Neuronal stem cell (in vitro differentiated cells): ENCODE measurements around the gene TAGLN2.

Source experiments
- DNase-seq: peaks from one replicate; pipeline ENCODE4 v3.0.0-alpha.2; 2013; ENCODE audit warnings: low spot score
- H2AFZ ChIP-seq: one replicate; pipeline ENCODE4 v1.6.1; 2013; ENCODE audit warnings: mild to moderate bottlenecking, low read length, inconsistent platforms
- H2AK5ac ChIP-seq: 2 replicates; pipeline ENCODE4 v1.6.1; 2013; ENCODE audit warnings: low read depth, mild to moderate bottlenecking, inconsistent platforms, low read length, moderate library complexity, mixed read lengths
- H2BK120ac ChIP-seq: 2 replicates; pipeline ENCODE4 v1.6.1; 2013; ENCODE audit warnings: low read depth, mild to moderate bottlenecking, inconsistent platforms, low read length, moderate library complexity, mixed read lengths
- H2BK12ac ChIP-seq: one replicate; pipeline ENCODE4 v1.6.1; 2013; ENCODE audit warnings: low read length, inconsistent platforms
- H2BK15ac ChIP-seq: 2 replicates; pipeline ENCODE4 v1.6.1; 2013; ENCODE audit warnings: mild to moderate bottlenecking, low read length, inconsistent platforms, mixed read lengths
- H2BK5ac ChIP-seq: one replicate; pipeline ENCODE4 v1.6.1; 2013; ENCODE audit warnings: inconsistent platforms, mild to moderate bottlenecking, low read length, moderate library complexity
- H3K14ac ChIP-seq: one replicate; pipeline ENCODE4 v1.6.1; 2013; ENCODE audit warnings: low read length, inconsistent platforms
- H3K18ac ChIP-seq: 2 replicates; pipeline ENCODE4 v1.6.1; 2013; ENCODE audit warnings: low read length, inconsistent platforms
- H3K23ac ChIP-seq: 2 replicates; pipeline ENCODE4 v1.6.1; 2013; ENCODE audit warnings: low read depth, mild to moderate bottlenecking, mixed read lengths, low read length, inconsistent platforms; ENCODE audit not compliant: poor library complexity
- H3K27ac ChIP-seq: replicated peaks from 3 replicates; pipeline ENCODE4 v1.5.1; 2013; ENCODE audit warnings: low read length, inconsistent platforms
- H3K27me3 ChIP-seq, 3 experiments: 2 replicates each; pipeline ENCODE4 v1.6.1; 2013; ENCODE audit warnings: low read length in 3 of 3, mild to moderate bottlenecking in 2 of 3, inconsistent platforms in 1 of 3, low read depth in 1 of 3, mixed read lengths in 1 of 3, moderate library complexity in 1 of 3; ENCODE audit not compliant: control insufficient read depth in 3 of 3, insufficient read depth in 3 of 3
- H3K36me3 ChIP-seq, 2 donors: replicated peaks in 1 of 2; 2 replicates each; pipeline ENCODE4 v1.6.1; 2013; ENCODE audit warnings: low read length in 2 of 2; ENCODE audit not compliant: control insufficient read depth in 2 of 2, insufficient read depth in 2 of 2
- H3K4ac ChIP-seq: 2 replicates; pipeline ENCODE4 v1.6.1; 2013; ENCODE audit warnings: inconsistent platforms, mild to moderate bottlenecking, low read length, moderate library complexity
- H3K4me1 ChIP-seq, 2 donors: 1 replicate in 1 of 2; 2 replicates in 1 of 2; pipeline ENCODE4 v1.6.1; 2013; ENCODE audit warnings: low read length in 2 of 2, low read depth in 1 of 2; ENCODE audit not compliant: control insufficient read depth in 2 of 2, insufficient read depth in 1 of 2
- H3K4me2 ChIP-seq: one replicate; pipeline ENCODE4 v1.6.1; 2013; ENCODE audit warnings: mild to moderate bottlenecking, low read length, inconsistent platforms; ENCODE audit not compliant: insufficient read depth, poor library complexity, severe bottlenecking
- H3K4me3 ChIP-seq, 2 donors: 2 replicates each; pipeline ENCODE4 v1.5.1; 2013; ENCODE audit warnings: low read length in 2 of 2, mild to moderate bottlenecking in 2 of 2, inconsistent platforms in 1 of 2, moderate library complexity in 1 of 2
- H3K79me1 ChIP-seq: one replicate; pipeline ENCODE4 v1.6.1; 2013; ENCODE audit warnings: low read depth, mild to moderate bottlenecking, inconsistent platforms, low read length, moderate library complexity
- H3K9ac ChIP-seq: one replicate; pipeline ENCODE4 v1.6.1; 2013; ENCODE audit warnings: mild to moderate bottlenecking, low read depth, low read length, inconsistent platforms; ENCODE audit not compliant: poor library complexity
- H3K9me3 ChIP-seq, 2 donors: replicated peaks in 1 of 2; 2 replicates each; pipeline versions ENCODE3 to v1.6.1; 2013; ENCODE audit warnings: low read length in 2 of 2, mild to moderate bottlenecking in 2 of 2, inconsistent platforms in 1 of 2, low read depth in 1 of 2, mixed read lengths in 1 of 2, moderate library complexity in 1 of 2; ENCODE audit not compliant: control insufficient read depth in 2 of 2, insufficient read depth in 1 of 2
- H4K8ac ChIP-seq: one replicate; pipeline ENCODE4 v1.6.1; 2013; ENCODE audit warnings: low read depth, mild to moderate bottlenecking, inconsistent platforms, low read length, moderate library complexity
- H4K91ac ChIP-seq: one replicate; pipeline ENCODE4 v1.6.1; 2013; ENCODE audit warnings: low read length, low read depth, mild to moderate bottlenecking, inconsistent platforms; ENCODE audit not compliant: poor library complexity
- WGBS, 2 donors: extraction: QIAGEN DNeasy Blood & Tissue Kit; methylation state at CpG; one replicate each; pipeline ENCODE4 v1.1.7; 2013; ENCODE audit warnings: missing lambda C conversion rate in 2 of 2, mixed read lengths in 1 of 2; ENCODE audit not compliant: insufficient read length in 2 of 2, insufficient replicate concordance in 1 of 2; ENCODE audit errors: extremely low coverage in 2 of 2; 5-methylcytosine and 5-hydroxymethylcytosine counted together

Gene TAGLN2

GRCh38 chr1:159953536-159954515 is 28.5 kb upstream of the TAGLN2 start, which contains the start of gene SLAMF9:
Gene SLAMF9, minus strand, starts transcription at chr1:159954237. Its CDS starts 100 bp downstream, at chr1:159954137.
- Histone ChIP-seq H2BK12ac (no peak within 1 kb of the TSS), H3K4ac (no peak within 1 kb of the TSS), H3K4me2 (no peak within 1 kb of the TSS), H2BK5ac (no peak within 1 kb of the TSS), H2BK15ac (no peak within 1 kb of the TSS), H3K23ac (no peak within 1 kb of the TSS), H3K4me3 (no peak within 1 kb of the TSS), H3K9me3 (no peaks in the 10 kb centered on the region), H2AFZ (no peak within 1 kb of the TSS), H4K8ac (no peak within 1 kb of the TSS), H3K36me3 (no peaks in the 10 kb centered on the region), H3K27ac (no peak within 1 kb of the TSS), H2BK120ac (no peak within 1 kb of the TSS), H4K91ac (no peak within 1 kb of the TSS), H3K18ac (no peak within 1 kb of the TSS), H3K4me1 (peaks cover 0 to 1% of the 10 kb centered on the region in 2 donors), H3K14ac (no peak within 1 kb of the TSS), H3K79me1 (no peaks in the 10 kb centered on the region), H3K9ac (no peak within 1 kb of the TSS), H3K27me3 (peaks cover 0 to 60% (median 0%) of the 10 kb centered on the region in 3 experiments), H2AK5ac (no peak within 1 kb of the TSS)
- no peak for DNase-seq
- WGBS, 2 donors, result no CpG with 5 or more reads among the region's 11 CpGs

- Histone ChIP-seq H2AK5ac (no peak overlapping the region), H3K18ac (no peak overlapping the region), H2BK5ac (no peak overlapping the region), H2BK15ac (no peak overlapping the region), H3K36me3 (no peaks in the 10 kb centered on the region), H3K4ac (no peak overlapping the region), H3K4me3 (no peak overlapping the region), H2BK12ac (no peak overlapping the region), H3K9me3 (no peaks in the 10 kb centered on the region), H3K14ac (no peak overlapping the region), H3K27ac (no peak overlapping the region), H2AFZ (no peak overlapping the region), H3K27me3 (peaks cover 0 to 65% (median 0%) of the 10 kb centered on the region in 3 experiments), H3K23ac (no peak overlapping the region), H3K4me1 (peaks cover 0 to 1% of the 10 kb centered on the region in 2 donors), H3K9ac (no peak overlapping the region), H2BK120ac (no peak overlapping the region), H3K79me1 (no peaks in the 10 kb centered on the region), H4K91ac (no peak overlapping the region), H4K8ac (no peak overlapping the region), H3K4me2 (no peak overlapping the region)
- WGBS, 2 donors, result no CpG with 5 or more reads among the region's 5 CpGs
- DNase-seq, result no peak
These were observed 27.6 kb upstream of the TAGLN2 start for GRCh38 chr1:159952932-159953331.

- Histone ChIP-seq H3K18ac (no peak overlapping the region), H3K9ac (no peak overlapping the region), H3K4ac (no peak overlapping the region), H3K23ac (no peak overlapping the region), H3K9me3 (no peaks in the 10 kb centered on the region), H2BK5ac (no peak overlapping the region), H2BK15ac (no peak overlapping the region), H3K27ac (no peak overlapping the region), H3K36me3 (no peaks in the 10 kb centered on the region), H4K91ac (no peak overlapping the region), H3K4me1 (peaks cover 0 to 1% of the 10 kb centered on the region in 2 donors), H2BK12ac (no peak overlapping the region), H3K14ac (no peak overlapping the region), H3K79me1 (no peaks in the 10 kb centered on the region), H3K27me3 (peaks cover 0 to 73% (median 0%) of the 10 kb centered on the region in 3 experiments), H2AFZ (no peak overlapping the region), H3K4me2 (no peak overlapping the region), H4K8ac (no peak overlapping the region), H2BK120ac (no peak overlapping the region), H2AK5ac (no peak overlapping the region), H3K4me3 (no peak overlapping the region)
- no CpG with 5 or more reads among the region's 1 CpG for WGBS, 2 donors
- no peak for DNase-seq
These were observed 26.2 kb upstream of the TAGLN2 start for GRCh38 chr1:159951551-159951950.

- no peak overlapping the region for H3K9ac ChIP-seq
- no peaks in the 10 kb centered on the region for H3K79me1 ChIP-seq
- no peak overlapping the region for H4K91ac ChIP-seq
- no peak overlapping the region for H3K23ac ChIP-seq
- no peak overlapping the region for H3K18ac ChIP-seq
- no peak overlapping the region for H2BK120ac ChIP-seq
- H2BK12ac ChIP-seq, result no peak overlapping the region
- H3K14ac ChIP-seq, result no peak overlapping the region
- H2BK5ac ChIP-seq, result no peak overlapping the region
- H4K8ac ChIP-seq, result no peak overlapping the region
- H3K4ac ChIP-seq, result no peak overlapping the region
- no peaks in the 10 kb centered on the region for H3K36me3 ChIP-seq
- no peak for DNase-seq
- WGBS, 2 donors, result no CpG with 5 or more reads among the region's 2 CpGs
- no peak overlapping the region for H2AFZ ChIP-seq
- no peak overlapping the region for H3K4me3 ChIP-seq
- H3K4me1 ChIP-seq, result peaks cover 0 to 3% of the 10 kb centered on the region in 2 donors
- no peak overlapping the region for H3K4me2 ChIP-seq
- no peaks in the 10 kb centered on the region for H3K9me3 ChIP-seq
- H3K27ac ChIP-seq, result no peak overlapping the region
- no peak overlapping the region for H2BK15ac ChIP-seq
- no peak overlapping the region for H2AK5ac ChIP-seq
- peaks cover 0 to 74% (median 0%) of the 10 kb centered on the region in 3 experiments for H3K27me3 ChIP-seq
These were observed 25.7 kb upstream of the TAGLN2 start for GRCh38 chr1:159951016-159951415.
